H9 (cell line): ENCODE measurements around the gene KDM4C. TPM values are rescaled to one million over a fixed set of nuclear protein-coding genes. Genes with fewer than 3 reads are reported as not detected.

ENCODE experiments used
- DNase-seq: peaks from one replicate; pipeline ENCODE4 v3.0.0-alpha.2; 2017
- H2AFZ ChIP-seq: one replicate; pipeline ENCODE4 v1.6.1; 2013; ENCODE audit warnings: mild to moderate bottlenecking, low read length, control low read depth, moderate library complexity
- H2AK5ac ChIP-seq: 2 replicates; pipeline ENCODE4 v1.6.1; 2013; ENCODE audit warnings: low read length, control low read depth, mixed read lengths; ENCODE audit not compliant: insufficient read length
- H2BK120ac ChIP-seq: one replicate; pipeline ENCODE4 v1.6.1; 2013; ENCODE audit warnings: low read depth, mild to moderate bottlenecking, low read length, control low read depth, inconsistent platforms; ENCODE audit not compliant: poor library complexity, severe bottlenecking
- H2BK12ac ChIP-seq: 2 replicates; pipeline ENCODE4 v1.6.1; 2013; ENCODE audit warnings: low read length, control low read depth, mixed read lengths, low read depth; ENCODE audit not compliant: insufficient read length
- H2BK15ac ChIP-seq: 2 replicates; pipeline ENCODE4 v1.6.1; 2013; ENCODE audit warnings: low read depth, low read length, control low read depth
- H2BK20ac ChIP-seq: one replicate; pipeline ENCODE4 v1.6.1; 2013; ENCODE audit warnings: low read depth, mild to moderate bottlenecking, low read length, control low read depth, inconsistent platforms; ENCODE audit not compliant: poor library complexity, severe bottlenecking
- H2BK5ac ChIP-seq: 2 replicates; pipeline ENCODE4 v1.6.1; 2013; ENCODE audit warnings: low read length, control low read depth, mixed read lengths; ENCODE audit not compliant: insufficient read length
- H3K14ac ChIP-seq: 2 replicates; pipeline ENCODE4 v1.6.1; 2013; ENCODE audit warnings: low read length, control low read depth; ENCODE audit not compliant: insufficient read depth
- H3K18ac ChIP-seq: 2 replicates; pipeline ENCODE4 v1.6.1; 2013; ENCODE audit warnings: low read depth, mild to moderate bottlenecking, mixed read lengths, low read length, control low read depth; ENCODE audit not compliant: insufficient read length
- H3K23ac ChIP-seq: 2 replicates; pipeline ENCODE4 v1.6.1; 2013; ENCODE audit warnings: low read length, control low read depth, mixed read lengths, low read depth; ENCODE audit not compliant: insufficient read length
- H3K23me2 ChIP-seq: 2 replicates; pipeline ENCODE4 v1.6.1; 2013; ENCODE audit warnings: low read depth, mild to moderate bottlenecking, mixed read lengths, low read length, control low read depth; ENCODE audit not compliant: insufficient read length, poor library complexity, severe bottlenecking
- H3K27ac ChIP-seq: 2 replicates; pipeline ENCODE4 v1.5.1; 2013; ENCODE audit warnings: low read length, control low read depth, mixed read lengths, low read depth; ENCODE audit not compliant: insufficient read length
- H3K27me3 ChIP-seq: 2 replicates; pipeline ENCODE4 v1.6.1; 2013; ENCODE audit warnings: low read length, control low read depth, inconsistent platforms; ENCODE audit not compliant: insufficient read depth
- H3K4ac ChIP-seq: 2 replicates; pipeline ENCODE4 v1.6.1; 2013; ENCODE audit warnings: low read depth, mild to moderate bottlenecking, control low read depth, inconsistent platforms, low read length, moderate library complexity
- H3K4me1 ChIP-seq: 2 replicates; pipeline ENCODE4 v1.6.1; 2013; ENCODE audit warnings: low read length, control low read depth, inconsistent platforms; ENCODE audit not compliant: insufficient read depth
- H3K4me2 ChIP-seq: 2 replicates; pipeline ENCODE4 v1.6.1; 2013; ENCODE audit warnings: low read length, control low read depth, mixed read lengths; ENCODE audit not compliant: insufficient read length, insufficient read depth
- H3K56ac ChIP-seq: 2 replicates; pipeline ENCODE4 v1.6.1; 2013; ENCODE audit warnings: low read depth, mild to moderate bottlenecking, mixed read lengths, low read length, control low read depth; ENCODE audit not compliant: insufficient read length
- H3K79me1 ChIP-seq: 2 replicates; pipeline ENCODE4 v1.6.1; 2013; ENCODE audit warnings: low read depth, mild to moderate bottlenecking, moderate library complexity, low read length, control low read depth, inconsistent platforms; ENCODE audit not compliant: insufficient read depth, poor library complexity, severe bottlenecking
- H3K79me2 ChIP-seq: 2 replicates; pipeline ENCODE4 v1.6.1; 2013; ENCODE audit warnings: low read length, control low read depth, inconsistent platforms; ENCODE audit not compliant: insufficient read depth
- H3K9ac ChIP-seq: 2 replicates; pipeline ENCODE4 v1.6.1; 2013; ENCODE audit warnings: low read length, control low read depth, mixed read lengths; ENCODE audit not compliant: insufficient read length; ENCODE audit errors: extremely low read depth
- H3K9me3 ChIP-seq: one replicate; pipeline ENCODE4 v1.6.1; 2013; ENCODE audit warnings: low read depth, low read length, inconsistent platforms; ENCODE audit not compliant: control insufficient read depth
- H3T11ph ChIP-seq: one replicate; pipeline ENCODE4 v1.6.1; 2013; ENCODE audit warnings: mild to moderate bottlenecking, low read length, control low read depth, inconsistent platforms
- H4K20me1 ChIP-seq: one replicate; pipeline ENCODE4 v1.6.1; 2013; ENCODE audit not compliant: control insufficient read depth, insufficient read length, insufficient read depth
- H4K5ac ChIP-seq: 2 replicates; pipeline ENCODE4 v1.6.1; 2013; ENCODE audit warnings: low read depth, mild to moderate bottlenecking, mixed read lengths, low read length, control low read depth; ENCODE audit not compliant: insufficient read length
- H4K8ac ChIP-seq: replicated peaks from 2 replicates; pipeline ENCODE4 v1.6.1; 2013; ENCODE audit warnings: low read length, control low read depth, mixed read lengths, low read depth; ENCODE audit not compliant: insufficient read length
- H4K91ac ChIP-seq: 2 replicates; pipeline ENCODE4 v1.6.1; 2013; ENCODE audit warnings: low read depth, mild to moderate bottlenecking, moderate library complexity, mixed read lengths, low read length, control low read depth; ENCODE audit not compliant: insufficient read length
- H3K27ac Mint-ChIP-seq, 3 experiments: 2 replicates in 2 of 3; 3 replicates in 1 of 3; pipeline ENCODE4 v1.8.0; 2020 to 2021; ENCODE audit warnings: mixed read lengths in 3 of 3, mild to moderate bottlenecking in 1 of 3, moderate library complexity in 1 of 3
- H3K27me3 Mint-ChIP-seq: 2 replicates; pipeline ENCODE4 v1.8.0; 2021; ENCODE audit warnings: low read depth, mild to moderate bottlenecking, moderate library complexity, mixed read lengths
- H3K36me3 Mint-ChIP-seq, 3 experiments: 2 replicates in 2 of 3; 3 replicates in 1 of 3; pipeline ENCODE4 v1.8.0; 2020 to 2021; ENCODE audit warnings: low read depth in 3 of 3, mixed read lengths in 3 of 3; ENCODE audit not compliant: insufficient read depth in 1 of 3
- H3K4me1 Mint-ChIP-seq, 2 experiments: 2 replicates each; pipeline ENCODE4 v1.8.0; 2020; ENCODE audit warnings: mixed read lengths in 2 of 2
- H3K4me3 Mint-ChIP-seq, 2 experiments: 2 replicates in 1 of 2; 3 replicates in 1 of 2; pipeline ENCODE4 v1.8.0; 2020 to 2021; ENCODE audit warnings: mild to moderate bottlenecking in 2 of 2, mixed read lengths in 2 of 2, moderate library complexity in 1 of 2
- H3K9me3 Mint-ChIP-seq, 2 experiments: 2 replicates in 1 of 2; 3 replicates in 1 of 2; pipeline ENCODE4 v1.8.0; 2020; ENCODE audit warnings: mild to moderate bottlenecking in 2 of 2, mixed read lengths in 2 of 2, moderate library complexity in 1 of 2
- CTCF ChIP-seq: fragments of 200-600 bp; sonication (generic); conservative IDR thresholded peaks from 3 replicates; pipeline ENCODE4 v1.8.0; 2021; ENCODE audit warnings: antibody characterized with exemption, mild to moderate bottlenecking
- WGBS: extraction: QIAGEN DNeasy Blood & Tissue Kit; methylation state at CpG from one replicate; pipeline ENCODE4 v1.1.7; 2013; ENCODE audit warnings: missing lambda C conversion rate, low lambda C conversion rate, mixed read lengths; ENCODE audit not compliant: insufficient read length; ENCODE audit errors: extremely low coverage; 5-methylcytosine and 5-hydroxymethylcytosine counted together
- total RNA-seq: library from RNA; stranded (reverse); gene quantifications from 2 replicates; pipeline ENCODE4 v1.2.1, GENCODE V29; 2021

KDM4C gene
- total RNA-seq, 1 experiment from 2014 or later, result 24.0 TPM

GRCh38 chr9:6894135-6894534 lies 136.4 kb downstream of the KDM4C start:
- Histone ChIP-seq H3K4me1 (no peaks in the 10 kb centered on the region), H2AFZ (no peak overlapping the region), H3K14ac (no peak overlapping the region), H2BK12ac (no peak overlapping the region), H3K23me2 (no peaks in the 10 kb centered on the region), H2BK15ac (no peak overlapping the region), H3K9me3 (no peaks in the 10 kb centered on the region), H3K4me2 (no peak overlapping the region), H3K79me2 (no peaks in the 10 kb centered on the region), H4K91ac (no peak overlapping the region), H3K9ac (no peak overlapping the region), H3K27ac (no peak overlapping the region), H2BK20ac (no peak overlapping the region), H3K79me1 (no peaks in the 10 kb centered on the region), H2BK120ac (no peak overlapping the region), H2BK5ac (no peak overlapping the region), H4K5ac (no peak overlapping the region), H3K4ac (no peak overlapping the region), H3K56ac (no peak overlapping the region), H3K27me3 (no peaks in the 10 kb centered on the region), H4K8ac (no peak overlapping the region), H3T11ph (no peak overlapping the region), H3K18ac (no peak overlapping the region), H4K20me1 (peaks cover 2% of the 10 kb centered on the region), H2AK5ac (no peak overlapping the region), H3K23ac (no peak overlapping the region)
- Mint-ChIP-seq H3K4me3 (no peak overlapping the region), H3K27me3 (no peaks in the 10 kb centered on the region), H3K4me1 (no peaks in the 10 kb centered on the region), H3K36me3 (peaks cover 0 to 4% (median 3%) of the 10 kb centered on the region in 3 experiments; a peak in 2 of 7 replicates), H3K9me3 (no peaks in the 10 kb centered on the region), H3K27ac (no peak overlapping the region)
- no peak for TF ChIP-seq CTCF
- no CpG with 5 or more reads among the region's 3 CpGs for WGBS
- DNase-seq, result no peak
